ENCODE results near the gene RNF187. TPM values are rescaled to one million over a fixed set of nuclear protein-coding genes. Genes with fewer than 3 reads are reported as not detected.

Gene RNF187
- polyA plus RNA-seq, 2 of the 4 experiments (the other 2 are of a cell fraction): 64.5 to 82.8 TPM

- peak overlapping the region in 1 of 2 experiments; percentile 75; a peak in 3 of 6 replicates for H3K27ac ChIP-seq
- ChIA-PET POLR2A (no interaction called here), CTCF (interaction anchor here (0.9 to 1.4 kb wide), 2 partner anchors 12 to 23 kb away, joined by 3 to 4 read pairs; no protein-coding TSS in a partner anchor)
- peak overlapping the region; percentile 36; the same call in 2 of the 3 replicates for H3K4me2 ChIP-seq
- ATAC-seq (peak; percentile 16 to 44; a peak in 4 of 6 replicates), FAIRE-seq (no peak), DNase-seq (ENCODE audit: low read depth in 1 of 2, low spot score in 1 of 2) (peak in 1 of 2 experiments; percentile 21)
- H3K9me3 ChIP-seq: no peaks in the 10 kb centered on the region
- 55% methylated on average over 10 of the region's 10 CpGs for WGBS (ENCODE audit: missing lambda C conversion rate)
- no peak overlapping the region for H3K4me3 ChIP-seq
- peaks cover 19% of the 10 kb centered on the region for H3K4me1 ChIP-seq
- TF ChIP-seq PBX3 (IDR thresholded peaks at IDR 0.05): no peak
- TF ChIP-seq SREBF2 (IDR thresholded peaks at IDR 0.05): no peak
- TF ChIP-seq RNF2 (IDR thresholded peaks at IDR 0.05; ENCODE audit: borderline replicate concordance, low read depth): no peak
- TF ChIP-seq MAX (IDR thresholded peaks at IDR 0.05): no peak
- no peak for TF ChIP-seq BCL3 (IDR thresholded peaks at IDR 0.05)
- TF ChIP-seq HDAC2 (IDR thresholded peaks at IDR 0.05): no peak
- TF ChIP-seq JUNB (IDR thresholded peaks at IDR 0.05): peak; percentile 29; the same call in 1 of the 2 replicates
- no peak for TF ChIP-seq FOSL2 (IDR thresholded peaks at IDR 0.05)
- TF ChIP-seq FOSL2 (CRISPR knock-in tag; IDR thresholded peaks at IDR 0.05): peak; percentile 37; the same call in 1 of the 2 replicates
- TF ChIP-seq POLR2AphosphoS2 (conservative IDR thresholded peaks at IDR 0.05; ENCODE audit: low read length): no peak
- no peak for TF ChIP-seq USF2 (IDR thresholded peaks at IDR 0.05)
- no peak for TF ChIP-seq ZNF302 (CRISPR knock-in tag; IDR thresholded peaks at IDR 0.05)
- TF ChIP-seq NPAS2 (CRISPR knock-in tag; IDR thresholded peaks at IDR 0.05; ENCODE audit: borderline replicate concordance): no peak
- 0 out of 2 replicates have a peak, but pooled peaks have one; percentile 52 for TF ChIP-seq ESRRA (IDR thresholded peaks at IDR 0.05; ENCODE audit: borderline replicate concordance, low read length)
- TF ChIP-seq RARB (CRISPR knock-in tag; IDR thresholded peaks at IDR 0.05): peak; percentile 80; the same call in 1 of the 2 replicates
Measured at GRCh38 chr1:228452194-228453021, 34.8 kb upstream of the RNF187 start.

GRCh38 chr1:228453022-228453560 lies 34.1 kb upstream of the RNF187 start:
- H3K9me3 ChIP-seq: no peaks in the 10 kb centered on the region
- DNase-seq (ENCODE audit: low read depth in 1 of 2, low spot score in 1 of 2) (no peak), FAIRE-seq (no peak), ATAC-seq (no peak; a peak in 1 of 6 replicates)
- ChIA-PET CTCF (interaction anchor here (1.4 kb wide), 1 partner anchor 22 kb away, joined by 4 read pairs; no protein-coding TSS in a partner anchor), POLR2A (no interaction called here)
- peaks cover 19% of the 10 kb centered on the region for H3K4me1 ChIP-seq
- H3K4me2 ChIP-seq: peak overlapping the region; percentile 43
- WGBS (ENCODE audit: missing lambda C conversion rate): 62% methylated on average over 9 of the region's 10 CpGs
- no peak overlapping the region for H3K4me3 ChIP-seq
- peak overlapping the region in 1 of 2 experiments; percentile 75; a peak in 3 of 6 replicates for H3K27ac ChIP-seq
- no peak for TF ChIP-seq GATA3 (IDR thresholded peaks at IDR 0.05; ENCODE audit: borderline replicate concordance)
- TF ChIP-seq HEYL (CRISPR knock-in tag; IDR thresholded peaks at IDR 0.05): no peak
- TF ChIP-seq NR3C1 (IDR thresholded peaks at IDR 0.05): no peak
- TF ChIP-seq CHD4 (IDR thresholded peaks at IDR 0.05; ENCODE audit: borderline replicate concordance): no peak
- TF ChIP-seq CBX8 (IDR thresholded peaks at IDR 0.05): no peak
- no peak for TF ChIP-seq MYC (IDR thresholded peaks at IDR 0.05; ENCODE audit: borderline replicate concordance, low read length)
- no peak for TF ChIP-seq MAX (IDR thresholded peaks at IDR 0.05)
- no peak for TF ChIP-seq FOXS1 (CRISPR knock-in tag; IDR thresholded peaks at IDR 0.05)
- no peak for TF ChIP-seq E2F6 (IDR thresholded peaks at IDR 0.05; ENCODE audit: borderline replicate concordance, low read depth)
- TF ChIP-seq JUN (IDR thresholded peaks at IDR 0.05): no peak
- no peak for TF ChIP-seq FOSL2 (IDR thresholded peaks at IDR 0.05)
- no peak for TF ChIP-seq FOSL2 (CRISPR knock-in tag; IDR thresholded peaks at IDR 0.05)
- no peak for TF ChIP-seq RAD21 (conservative IDR thresholded peaks at IDR 0.05 in 1 of 2, IDR thresholded peaks at IDR 0.05 in 1 of 2)
- no peak for TF ChIP-seq HOXA7 (CRISPR knock-in tag; IDR thresholded peaks at IDR 0.05)
- no peak for TF ChIP-seq HMGXB4 (CRISPR knock-in tag; IDR thresholded peaks at IDR 0.05; ENCODE audit: borderline replicate concordance)
- TF ChIP-seq CTCF (IDR thresholded peaks at IDR 0.05): no peak

Data from A549 (cell line).